ENCODE measurements around the gene CXXC1.
"Not testable (repeated sequence)": the region's sequence is repeated elsewhere in the genome, so short reads cannot be mapped to it uniquely, and the experiment has no call there.

Gene CXXC1

DNA sequence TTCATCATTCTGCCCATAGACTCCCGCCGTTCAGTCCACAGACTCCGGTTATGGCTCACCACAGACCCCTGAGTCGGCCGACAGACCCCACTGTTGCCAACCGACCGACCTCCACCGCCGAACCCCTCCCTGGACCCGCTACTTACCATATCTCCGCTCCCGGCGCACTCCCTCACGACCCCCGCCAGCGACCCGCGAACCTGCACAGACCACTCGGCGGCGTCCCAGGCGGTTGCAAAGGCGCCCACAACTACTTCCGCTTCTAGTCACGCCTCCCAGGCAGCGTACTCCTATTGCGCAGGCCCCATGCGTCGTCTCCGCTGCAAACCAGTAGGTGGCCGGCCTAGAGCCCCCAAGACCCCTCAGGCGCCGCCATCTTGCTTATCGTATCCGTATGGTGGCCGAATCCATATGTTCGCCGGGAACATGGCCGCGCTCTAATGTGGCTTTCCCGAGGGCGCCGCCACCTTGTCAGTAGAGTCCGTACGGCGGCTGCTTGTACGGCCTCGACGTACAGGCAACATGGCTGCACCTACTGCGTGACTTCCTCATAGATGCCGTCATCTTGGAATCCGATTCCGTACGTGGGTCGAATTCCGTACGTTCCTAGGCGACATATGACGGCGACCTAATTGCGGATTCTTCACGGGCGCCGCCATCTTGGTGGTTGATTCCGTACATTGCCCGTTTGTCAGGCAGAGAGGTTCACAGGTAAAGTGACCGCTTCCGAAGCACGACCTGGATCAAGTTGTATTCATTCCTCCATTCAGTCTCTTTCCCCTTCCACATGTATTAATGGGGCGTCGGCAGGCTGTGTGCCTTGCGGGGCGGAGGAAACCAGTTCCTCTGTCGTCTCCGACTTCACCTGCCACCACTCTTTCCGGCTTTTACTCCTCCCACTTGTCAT is at the start of gene CXXC1:
Gene CXXC1, minus strand, starts transcription at position 252 of the 907 bp plus-strand sequence. Its CDS starts 103 bp downstream, at position 149.
- peak; percentile 81 for DNase-seq (ENCODE audit: insufficient read length, low spot score)
- peak; percentile 91 for FAIRE-seq

DNA sequence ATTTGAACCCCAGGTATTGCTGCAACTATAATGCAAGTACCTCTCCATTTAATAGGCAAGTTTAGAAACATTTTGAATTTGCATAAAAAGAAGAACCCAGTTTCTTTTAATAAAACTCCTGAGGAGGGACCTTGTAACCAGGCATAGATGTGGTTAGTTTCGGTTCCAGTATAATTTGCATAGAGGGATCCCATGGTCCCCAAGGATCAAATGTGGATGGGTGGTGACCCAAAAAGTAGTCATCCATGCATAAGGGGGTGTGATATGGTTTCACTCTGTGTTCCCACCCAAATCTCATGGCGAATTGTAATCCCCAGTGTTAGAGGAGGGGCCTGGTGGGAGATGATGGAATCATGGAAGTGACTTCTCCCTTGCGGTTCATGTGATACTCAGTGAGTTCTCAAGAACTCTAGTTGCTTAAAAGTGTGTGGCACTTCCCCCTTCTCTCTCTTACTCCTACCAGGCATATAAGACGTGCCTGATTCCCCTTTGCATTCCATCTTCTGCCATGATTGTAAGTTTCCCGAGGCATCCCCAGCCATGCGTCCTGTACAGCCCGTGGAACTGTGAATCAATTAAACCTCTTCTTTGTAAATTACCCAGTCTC is 47.2 kb upstream of the CXXC1 start:
- DNase-seq (ENCODE audit: insufficient read length, low spot score): no peak
- FAIRE-seq: no peak

DNA sequence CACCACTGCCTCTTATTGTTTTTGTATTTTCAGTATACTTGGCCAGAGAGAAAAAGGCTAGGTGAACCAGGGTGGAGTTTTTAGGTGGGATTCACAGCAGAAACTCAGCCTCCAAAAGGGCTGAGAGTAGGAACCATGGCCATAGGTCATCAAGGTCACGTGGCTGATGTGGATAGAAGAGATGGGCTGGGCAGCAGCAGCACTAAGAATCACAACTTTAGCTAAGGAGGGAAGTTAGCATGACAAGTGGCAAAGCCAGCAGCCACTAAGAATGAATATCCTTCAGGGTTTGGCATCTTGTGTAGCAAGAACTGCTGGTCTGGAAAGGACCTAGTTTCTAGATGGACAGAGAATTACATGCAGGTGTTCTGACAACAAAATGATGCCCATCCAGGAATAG is 44.2 kb upstream of the CXXC1 start:
- no peak for DNase-seq (ENCODE audit: insufficient read length, low spot score)

DNA sequence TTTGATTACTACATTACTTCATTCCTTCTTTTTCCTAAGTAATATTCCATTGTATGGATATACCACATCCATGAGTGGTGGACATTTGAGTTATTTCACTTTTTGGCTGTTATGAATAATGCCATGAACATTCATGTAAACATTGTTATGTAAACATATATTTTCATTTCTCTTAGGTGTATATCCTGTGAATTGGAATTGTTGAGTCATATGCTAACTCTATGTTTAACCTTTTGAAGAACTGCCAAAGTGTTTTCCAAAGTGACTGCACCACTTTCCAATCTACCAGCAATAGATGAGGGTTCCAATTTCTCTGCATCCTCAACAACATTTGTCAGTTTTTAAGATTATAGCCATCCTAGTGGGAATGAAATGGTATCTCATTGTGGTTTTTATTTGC is 42.7 kb upstream of the CXXC1 start:
- DNase-seq (ENCODE audit: insufficient read length, low spot score) (no peak), FAIRE-seq (no peak)

More for the DNA sequence above, 44.2 kb upstream of the CXXC1 start:
- FAIRE-seq: no peak

DNA sequence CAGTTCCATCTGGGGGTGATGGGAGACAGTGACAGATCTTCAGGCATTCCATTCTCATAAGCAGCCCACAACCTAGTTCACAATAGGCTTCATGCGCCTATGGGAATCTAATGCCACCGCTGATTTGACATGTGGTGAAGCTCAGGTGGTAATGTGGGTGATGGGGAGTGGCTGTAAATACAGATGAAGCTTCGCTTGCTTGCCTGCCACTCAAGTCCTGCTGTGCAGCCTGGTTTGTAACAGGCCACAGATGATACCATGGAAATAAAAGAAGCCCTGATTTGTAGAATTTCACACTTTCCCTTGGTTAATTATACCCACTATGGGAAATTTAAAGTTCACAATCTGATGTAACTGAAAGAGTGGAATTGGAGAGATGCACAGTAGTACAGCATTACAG is 40.5 kb upstream of the CXXC1 start:
- FAIRE-seq (no peak), DNase-seq (ENCODE audit: insufficient read length, low spot score) (no peak)

DNA sequence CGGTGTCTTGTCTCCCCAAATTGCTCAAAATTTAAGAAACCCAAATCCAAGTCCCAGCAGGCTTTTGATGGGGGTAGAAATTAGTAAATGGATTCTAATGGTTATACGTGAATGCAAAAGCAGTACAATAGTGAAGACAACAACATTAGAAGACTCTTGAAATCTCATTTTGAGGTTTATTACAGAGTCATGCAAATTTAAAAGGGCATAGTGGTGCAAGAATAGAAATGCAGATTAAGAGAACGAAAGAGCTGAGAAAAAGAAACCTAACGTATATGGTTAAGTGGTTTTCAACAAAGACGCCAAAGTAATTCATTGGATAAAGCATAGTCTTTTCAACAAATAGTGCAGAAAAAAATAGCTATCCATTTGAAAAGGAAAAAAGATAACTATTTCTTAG is 33.2 kb upstream of the CXXC1 start:
- FAIRE-seq: no peak

DNA sequence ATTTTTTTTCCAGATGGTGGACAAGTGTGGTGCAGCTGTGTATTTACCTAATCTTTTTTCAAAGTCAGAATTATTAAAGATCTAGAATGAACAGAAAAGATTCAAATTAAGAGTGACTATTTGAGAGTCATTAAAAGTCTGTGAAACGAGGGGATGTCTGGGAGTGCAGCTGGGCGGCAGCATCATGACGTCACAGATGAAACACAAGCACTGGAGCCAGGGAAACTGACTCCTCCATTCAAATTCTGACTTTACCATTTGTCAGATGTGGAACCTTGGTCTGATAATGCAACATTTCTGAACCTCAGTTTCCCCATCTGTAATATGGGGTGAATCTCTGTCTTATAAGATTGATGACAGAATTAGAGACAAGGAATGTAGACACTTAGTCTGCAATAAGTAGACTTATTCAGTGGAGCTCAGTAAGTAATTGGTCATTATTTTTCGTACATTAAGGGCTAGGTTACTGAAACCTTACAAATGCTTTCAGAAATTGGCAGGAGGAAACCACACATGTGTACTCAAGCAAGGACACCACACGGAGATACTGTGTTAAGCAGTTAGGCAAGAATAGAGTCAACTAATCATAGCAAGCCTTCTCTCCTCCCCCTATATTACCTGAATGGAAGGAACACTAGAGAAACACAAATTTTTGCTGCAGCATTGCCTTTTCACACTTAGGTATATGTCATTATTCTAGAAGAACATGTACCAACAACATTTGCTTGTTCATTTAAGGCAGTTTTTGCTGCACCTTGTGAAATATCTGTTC is 27.8 kb upstream of the CXXC1 start:
- no peak for FAIRE-seq
- no peak for DNase-seq (ENCODE audit: insufficient read length, low spot score)

More for the DNA sequence above, 33.2 kb upstream of the CXXC1 start:
- DNase-seq (ENCODE audit: insufficient read length, low spot score): no peak

DNA sequence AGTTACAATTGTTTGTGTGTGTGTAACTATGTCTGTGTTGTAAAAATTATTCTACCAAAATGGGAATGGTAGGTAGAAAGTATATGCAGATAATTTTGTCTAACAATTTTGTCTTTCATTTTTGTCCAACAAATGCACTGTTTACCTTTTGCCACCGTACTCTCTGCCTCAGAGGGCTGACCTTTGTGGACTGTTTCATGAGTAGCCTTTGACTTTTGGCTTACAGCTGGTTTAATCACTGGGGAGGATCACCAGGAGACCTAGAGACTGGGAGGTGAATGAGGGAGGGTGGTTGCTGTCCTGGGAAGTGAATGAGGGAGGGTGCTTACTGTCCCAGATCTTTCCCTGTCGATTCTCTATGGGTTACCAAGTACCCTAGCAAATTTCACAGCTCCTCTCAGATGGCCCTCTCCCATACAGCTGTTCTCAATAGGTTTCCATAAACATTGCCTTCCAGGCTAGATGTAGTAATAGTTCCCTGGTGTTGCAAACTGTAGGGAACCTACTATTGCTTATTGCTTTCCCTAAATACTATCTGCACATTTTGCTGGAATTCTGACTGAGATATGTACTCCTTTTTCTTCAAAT is 26.5 kb upstream of the CXXC1 start:
- FAIRE-seq (no peak), DNase-seq (ENCODE audit: insufficient read length, low spot score) (no peak)

DNA sequence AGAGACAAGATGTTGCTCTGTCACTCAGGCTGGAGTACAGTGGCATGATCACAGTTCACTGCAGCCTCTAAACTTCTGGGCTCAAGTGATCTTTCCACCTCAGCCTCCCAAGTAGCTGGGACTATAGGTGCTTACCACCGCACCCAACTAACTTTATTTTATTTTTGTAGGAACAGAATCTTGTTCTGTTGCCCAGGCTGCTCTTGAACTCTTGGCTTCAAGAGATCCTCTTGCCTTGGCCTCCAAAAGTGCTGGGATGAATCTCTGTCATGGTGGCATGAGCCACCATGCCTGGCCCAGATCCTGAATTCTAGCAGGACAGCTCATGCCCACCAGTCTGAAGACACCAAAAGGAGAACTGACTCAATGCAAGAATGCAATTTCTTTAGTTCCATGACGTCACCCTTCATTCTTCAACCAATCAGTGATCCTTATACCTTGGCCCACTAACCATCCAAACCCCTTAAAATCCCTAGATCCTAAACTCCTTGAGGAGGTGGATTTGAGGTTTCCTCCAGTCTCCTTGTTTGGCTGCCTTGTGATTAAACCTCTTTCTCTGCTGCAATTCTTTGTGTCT is 25.6 kb upstream of the CXXC1 start:
- no peak for DNase-seq (ENCODE audit: insufficient read length, low spot score)
- FAIRE-seq: no peak

DNA sequence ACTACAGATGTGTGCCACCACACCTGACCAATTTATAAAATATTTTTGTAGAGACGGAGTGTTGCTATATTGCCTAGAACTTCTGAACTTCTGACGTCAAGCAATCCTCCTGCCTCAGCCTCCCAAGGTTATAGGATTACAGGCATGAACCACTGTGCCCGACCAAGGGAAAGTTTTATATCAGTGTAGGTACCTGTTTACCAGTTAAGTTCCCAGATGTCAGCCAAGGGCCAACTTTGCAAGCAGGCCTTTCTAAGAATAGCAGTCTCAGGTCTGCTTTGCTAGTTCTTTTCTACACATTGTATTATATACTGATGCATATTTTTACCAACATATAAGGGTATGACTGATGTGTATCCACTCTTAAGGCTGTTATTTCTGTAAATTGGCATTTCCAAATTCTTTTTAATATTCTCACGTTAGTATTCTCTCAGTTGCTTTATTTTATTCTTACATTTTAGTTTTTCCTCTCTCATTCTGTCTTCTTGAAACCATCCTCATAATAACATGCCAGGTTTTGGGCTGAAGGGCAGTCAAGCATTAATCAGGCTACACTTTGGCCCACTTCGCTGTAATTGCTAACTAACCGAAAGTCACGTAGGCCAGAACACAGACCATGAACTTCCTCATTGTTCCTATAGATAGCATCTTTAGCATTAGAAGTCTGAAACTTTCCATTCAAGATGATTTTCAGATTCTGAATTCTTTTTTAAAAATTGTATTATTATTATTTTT is 25.0 kb upstream of the CXXC1 start:
- no peak for FAIRE-seq

DNA sequence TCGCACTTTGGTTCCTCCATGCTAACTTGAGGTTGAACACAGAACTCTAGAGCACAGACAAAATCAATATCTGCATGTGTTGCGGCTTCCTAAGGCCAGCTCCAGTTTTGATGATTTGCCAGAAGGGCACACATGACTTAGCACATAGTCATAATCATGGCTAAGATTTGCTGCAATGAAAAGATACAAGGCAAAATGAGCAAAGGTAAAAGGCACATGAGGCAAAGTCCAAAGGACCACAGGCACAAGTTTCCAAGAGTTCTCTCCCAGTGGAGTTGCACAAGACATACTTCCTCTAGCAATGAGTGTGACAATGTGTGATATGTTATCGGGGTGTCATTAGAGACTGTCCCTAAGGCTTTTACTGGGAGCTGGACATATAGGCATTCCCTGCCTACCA is 24.2 kb upstream of the CXXC1 start:
- no peak for DNase-seq (ENCODE audit: insufficient read length, low spot score)
- FAIRE-seq: no peak

More for the DNA sequence above, 25.0 kb upstream of the CXXC1 start:
- no peak for DNase-seq (ENCODE audit: insufficient read length, low spot score)

DNA sequence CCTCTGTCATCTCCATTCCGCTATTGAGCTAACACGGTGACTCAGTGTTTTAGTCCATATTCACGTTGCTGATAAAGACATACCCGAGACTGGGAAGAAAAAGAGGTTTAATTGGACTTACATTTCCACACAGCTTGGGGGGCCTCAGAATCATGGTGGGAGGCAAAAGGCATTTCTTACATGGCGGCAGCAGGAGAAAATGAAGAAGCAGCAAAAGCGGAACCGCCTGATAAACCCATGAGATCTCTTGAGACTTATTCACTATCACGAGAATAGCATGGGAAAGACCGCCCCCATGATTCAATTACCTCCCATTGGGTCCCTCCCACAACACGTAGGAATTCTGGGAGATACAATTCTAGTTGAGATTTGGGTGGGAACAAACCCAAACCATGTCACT is 22.6 kb upstream of the CXXC1 start:
- no peak for DNase-seq (ENCODE audit: insufficient read length, low spot score)
- no peak for FAIRE-seq

DNA sequence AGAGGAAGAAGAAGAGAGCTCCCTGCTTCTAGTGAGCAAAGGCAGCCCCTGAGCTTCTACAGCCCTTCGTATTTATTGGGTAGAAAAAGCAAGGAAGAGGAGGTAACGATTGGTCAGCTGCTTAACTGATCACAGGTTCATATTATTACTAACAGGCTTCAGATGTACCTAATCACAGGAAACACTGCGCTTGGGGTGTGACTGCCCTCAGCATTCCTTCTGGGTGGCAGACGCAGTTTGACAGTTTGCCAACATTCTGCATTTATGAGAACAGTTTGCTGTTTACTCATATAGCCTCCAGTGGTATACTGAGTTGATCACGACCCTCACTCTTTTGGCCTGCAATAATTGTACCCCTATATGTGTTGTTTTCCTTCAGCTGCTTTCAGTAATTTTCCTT is 21.4 kb upstream of the CXXC1 start:
- DNase-seq (ENCODE audit: insufficient read length, low spot score); FAIRE-seq: not testable (repeated sequence)

DNA sequence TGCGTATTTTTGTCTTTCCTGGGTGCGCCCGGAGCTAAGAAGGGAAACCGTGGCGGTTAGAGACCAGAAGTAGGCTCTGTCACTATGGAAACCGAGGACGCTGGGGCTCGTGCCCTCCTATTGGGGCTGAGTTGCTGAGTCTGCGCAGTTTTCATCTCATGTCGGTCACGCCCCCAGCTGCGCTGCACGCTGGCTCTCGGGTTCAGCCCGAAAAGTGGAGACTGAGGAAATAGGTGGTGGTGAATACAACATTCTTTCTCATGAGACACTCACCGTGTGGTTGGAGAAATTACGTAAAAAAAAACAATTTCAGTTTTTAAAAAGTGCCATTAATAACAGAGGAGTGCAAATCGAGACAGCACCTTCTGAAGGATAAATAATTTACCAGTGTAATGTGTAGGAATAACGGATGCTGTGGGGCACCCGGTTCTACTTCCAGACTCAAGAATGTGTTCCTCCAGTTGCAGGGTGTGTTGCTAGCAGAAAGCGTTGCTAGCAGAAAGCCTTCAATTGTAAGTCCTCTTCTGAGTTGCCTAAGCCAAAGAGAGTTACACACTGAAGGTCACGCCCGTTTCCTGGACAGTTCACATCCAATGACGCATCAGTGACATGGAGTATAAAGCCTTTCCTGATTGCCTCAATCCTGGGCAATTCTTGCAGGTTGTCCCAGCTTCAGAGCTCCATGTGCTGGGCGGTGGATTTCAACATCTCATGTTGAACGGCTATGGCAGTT is 20.4 kb upstream of the CXXC1 start:
- DNase-seq (ENCODE audit: insufficient read length, low spot score) (peak; percentile 68), FAIRE-seq (no peak)

DNA sequence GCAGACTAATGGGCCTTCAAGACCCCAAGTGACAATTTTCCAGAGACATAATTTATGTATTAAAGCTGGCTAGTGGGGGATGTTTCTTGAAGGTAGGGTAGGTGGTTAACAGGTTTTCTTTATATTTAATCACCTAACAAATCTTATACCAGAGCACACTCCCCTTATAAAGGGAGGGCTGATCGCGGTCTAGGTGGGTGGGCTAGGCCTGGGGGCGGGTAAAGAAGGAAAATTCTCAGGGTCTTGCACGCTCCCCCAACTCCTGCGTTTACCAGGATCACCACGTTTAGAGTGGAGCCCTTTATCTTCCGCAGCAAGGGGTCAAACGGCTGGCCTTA is 19.9 kb upstream of the CXXC1 start:
- no peak for DNase-seq (ENCODE audit: insufficient read length, low spot score)
- no peak for FAIRE-seq

DNA sequence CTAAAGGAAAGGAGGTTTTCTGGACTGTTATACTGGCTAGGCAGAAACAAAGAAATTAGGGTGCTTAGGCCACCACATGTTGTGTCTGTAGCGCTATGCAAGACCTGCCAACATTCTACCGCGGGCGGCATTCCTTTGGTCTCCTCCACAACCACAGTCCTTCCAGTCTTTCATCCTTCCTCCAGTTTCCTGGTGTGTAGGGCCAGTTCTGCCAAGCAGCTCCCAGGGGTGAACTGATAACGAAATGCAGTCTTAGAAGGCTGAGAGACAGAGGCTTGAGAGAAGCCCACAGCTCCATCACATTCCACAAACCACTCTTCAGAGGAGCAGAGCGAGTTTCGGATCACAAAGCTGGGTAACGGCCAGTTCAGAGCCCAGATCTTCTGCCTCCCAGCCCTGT is 19.5 kb upstream of the CXXC1 start:
- FAIRE-seq (no peak), DNase-seq (ENCODE audit: insufficient read length, low spot score) (no peak)

DNA sequence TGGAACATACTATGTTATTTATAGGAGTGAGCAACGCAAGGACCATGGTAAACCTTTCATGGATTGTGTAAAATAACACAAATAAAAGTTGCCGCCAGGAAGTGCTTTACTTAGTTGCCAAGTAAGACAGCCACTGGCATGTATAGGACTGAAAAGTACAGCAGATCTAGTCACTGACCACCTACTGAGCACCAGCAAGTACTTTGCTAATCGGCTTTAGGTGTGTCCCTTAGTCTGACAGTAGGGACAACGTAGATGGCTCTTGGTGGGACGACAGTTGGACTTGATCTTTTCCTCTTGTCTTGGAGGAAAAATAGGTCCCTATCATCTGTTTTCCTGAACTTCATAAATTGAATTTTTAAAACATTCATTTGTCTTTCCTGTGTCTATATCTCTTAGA is 13.6 kb upstream of the CXXC1 start:
- no peak for DNase-seq (ENCODE audit: insufficient read length, low spot score)

DNA sequence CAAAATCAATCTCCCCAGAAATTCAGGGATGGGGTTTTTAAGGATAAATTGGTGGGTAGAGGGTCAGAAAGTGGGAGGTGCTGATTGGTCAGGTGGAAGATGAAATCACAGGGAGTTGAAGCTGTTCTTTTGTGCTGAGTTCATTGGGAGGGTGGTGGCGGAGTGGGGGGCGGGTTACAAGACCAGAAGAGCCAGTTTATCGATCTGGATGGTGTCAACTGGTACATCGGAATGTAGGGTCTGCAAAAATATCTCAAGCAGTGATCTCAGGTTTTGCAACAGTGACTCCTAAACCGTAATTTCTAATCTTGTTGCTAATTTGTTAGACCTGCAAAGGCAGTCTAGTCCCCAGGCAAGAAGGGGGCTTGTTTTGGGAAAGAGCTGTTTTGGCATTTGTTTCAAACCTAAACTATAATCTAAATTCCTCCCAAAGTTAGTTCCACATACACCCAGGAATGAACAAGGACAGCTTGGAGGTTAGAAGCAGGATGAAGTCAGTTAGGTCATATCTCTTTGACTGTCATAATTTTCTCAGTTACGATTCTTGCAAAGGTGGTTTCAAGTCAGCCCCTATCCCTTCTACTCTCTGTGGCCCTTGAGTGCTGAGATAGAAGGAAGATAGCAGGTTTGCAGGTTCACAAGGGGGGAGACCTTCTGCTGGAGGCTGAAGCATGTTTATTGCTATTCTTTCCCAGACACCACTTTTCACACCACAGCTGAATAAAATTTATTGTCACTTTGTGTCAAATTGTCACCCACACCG is 12.3 kb upstream of the CXXC1 start:
- DNase-seq (ENCODE audit: insufficient read length, low spot score) (no peak), FAIRE-seq (no peak)

More for the DNA sequence above, 13.6 kb upstream of the CXXC1 start:
- FAIRE-seq: no peak

All from HTR-8/SVneo (cell line).